Small intestine (tissue), 7 donors: Measurements from ENCODE around the gene GJB2. TPM values are rescaled to one million over a fixed set of nuclear protein-coding genes. Genes with fewer than 3 reads are reported as not detected.
A peak's percentile ranks its signal among the peaks of the same experiment; 100 is the strongest.

Source experiments
- DNase-seq, 2 donors: peaks; one replicate each; pipeline versions ENCODE4 v3.0.0 to v3.0.0-alpha.2; 2013
- FAIRE-seq: peaks from 2 replicates; lab custom pipeline; 2012; peaks lifted over from hg19 to GRCh38; lab: Jason Lieb, UNC
- H3K27ac ChIP-seq, 3 donors: one replicate each; pipeline ENCODE4 v1.5.1; 2013; ENCODE audit warnings: low read length in 2 of 3, mild to moderate bottlenecking in 2 of 3, control low read depth in 1 of 3, inconsistent platforms in 1 of 3, low read depth in 1 of 3, moderate library complexity in 1 of 3
- H3K27me3 ChIP-seq, 3 donors: one replicate each; pipeline ENCODE4 v1.6.1; 2013; ENCODE audit warnings: low read length in 3 of 3, inconsistent platforms in 1 of 3; ENCODE audit not compliant: control insufficient read depth in 3 of 3, insufficient read depth in 3 of 3
- H3K36me3 ChIP-seq, 3 donors: one replicate each; pipeline ENCODE4 v1.6.1; 2013; ENCODE audit warnings: low read length in 3 of 3, inconsistent platforms in 1 of 3, low read depth in 1 of 3, mild to moderate bottlenecking in 1 of 3, moderate library complexity in 1 of 3; ENCODE audit not compliant: control insufficient read depth in 3 of 3, insufficient read depth in 2 of 3
- H3K4me1 ChIP-seq, 3 donors: one replicate each; pipeline ENCODE4 v1.6.1; 2013; ENCODE audit warnings: low read length in 2 of 3, inconsistent platforms in 1 of 3, low read depth in 1 of 3, mild to moderate bottlenecking in 1 of 3, moderate library complexity in 1 of 3; ENCODE audit not compliant: control insufficient read depth in 3 of 3, insufficient read depth in 2 of 3
- H3K4me3 ChIP-seq, 3 donors: one replicate each; pipeline ENCODE4 v1.5.1; 2013; ENCODE audit warnings: low read length in 3 of 3, control low read depth in 1 of 3, inconsistent platforms in 1 of 3, low read depth in 1 of 3, mild to moderate bottlenecking in 1 of 3, moderate library complexity in 1 of 3
- H3K9me3 ChIP-seq, 2 donors: one replicate each; pipeline ENCODE4 v1.6.1; 2013; ENCODE audit warnings: low read depth in 1 of 2, low read length in 1 of 2; ENCODE audit not compliant: control insufficient read depth in 2 of 2, insufficient read depth in 1 of 2
- WGBS, 3 donors: extraction: QIAGEN DNeasy Blood & Tissue Kit; methylation state at CpG; one replicate each; pipeline ENCODE4 v1.1.7; 2013; 5-methylcytosine and 5-hydroxymethylcytosine counted together
- polyA plus RNA-seq, 4 donors: library from polyadenylated mRNA; stranded (reverse) in 3 of 4; unstranded in 1 of 4; fragments of 200-250 nt in 3 of 4; fragments of 120-200 nt in 1 of 4; gene quantifications; one replicate each; pipeline versions ENCODE4 v1.2.1 to v1.2.3, GENCODE V29; 2013
- donor health status: healthy with polysubstance abuse.
- donor health status: control.
- donor health status: control.
- donor health status: Bipolar disorder and iron deficiency.
- donor health status: healthy.

The GJB2 gene
- polyA plus RNA-seq, 4 donors: 3.6 to 15.9 (median 9.2) TPM

GRCh38 chr13:20178156-20178555 lies 14.6 kb downstream of the GJB2 start:
- no peaks in the 10 kb centered on the region for H3K36me3 ChIP-seq
- H3K27ac ChIP-seq: no peak overlapping the region
- DNase-seq (no peak), FAIRE-seq (no peak)
- no peaks in the 10 kb centered on the region for H3K9me3 ChIP-seq
- H3K4me3 ChIP-seq: no peak overlapping the region
- H3K27me3 ChIP-seq: peaks cover 0 to 45% (median 11%) of the 10 kb centered on the region in 3 donors
- no peaks in the 10 kb centered on the region for H3K4me1 ChIP-seq
- 73 to 80% (median 74%) methylated on average over 5 of the region's 5 CpGs for WGBS, 3 donors

DNA sequence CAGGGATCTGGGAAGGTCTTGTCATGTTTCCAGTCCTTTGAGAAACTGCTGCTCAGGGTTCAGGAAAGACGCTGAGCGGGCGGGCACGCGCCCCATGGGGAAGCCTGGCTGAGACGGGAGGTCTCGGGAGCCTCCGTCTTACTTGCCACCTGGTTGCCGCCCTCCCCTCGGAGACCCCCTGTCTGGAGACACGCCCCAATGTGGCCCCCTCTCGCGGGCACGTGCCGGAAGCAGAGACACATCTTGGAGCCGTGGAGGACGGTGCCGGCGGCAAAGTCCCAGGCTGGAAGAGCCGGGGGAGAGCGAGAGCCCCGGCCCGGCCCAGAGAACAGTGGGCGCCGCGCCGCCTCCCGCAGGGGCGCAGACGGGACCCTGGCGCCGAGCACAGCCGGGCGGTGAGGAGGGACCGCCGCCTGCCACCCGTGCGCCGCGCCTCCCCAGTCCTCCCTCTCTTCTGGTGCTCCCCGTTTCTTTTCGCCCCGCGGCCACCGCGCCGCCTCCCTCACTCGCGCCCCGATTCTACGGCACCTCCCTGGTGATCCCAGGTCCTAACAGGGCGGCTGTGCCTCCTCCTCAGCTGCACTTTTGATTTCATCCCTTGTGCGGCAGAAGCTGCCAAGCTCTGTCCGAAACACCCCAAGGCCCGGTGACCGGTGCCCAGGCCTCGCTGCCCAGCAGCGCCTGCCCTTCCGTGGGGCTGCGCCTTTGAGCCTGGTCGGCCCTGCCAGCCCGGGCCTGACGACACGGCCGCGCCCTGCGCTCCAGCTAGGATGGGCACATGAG lies 15.5 kb downstream of the GJB2 start:
- no peak for FAIRE-seq
- H3K27me3 ChIP-seq: peaks cover 0 to 45% (median 11%) of the 10 kb centered on the region in 3 donors
- no peaks in the 10 kb centered on the region for H3K4me1 ChIP-seq
- H3K4me3 ChIP-seq: no peak overlapping the region
- no peaks in the 10 kb centered on the region for H3K36me3 ChIP-seq
- no peak for DNase-seq
- H3K27ac ChIP-seq: no peak overlapping the region
- H3K9me3 ChIP-seq: no peaks in the 10 kb centered on the region
- 43 to 54% (median 45%) methylated on average over 38 to 67 of the region's 67 CpGs for WGBS, 3 donors

- H3K27me3 ChIP-seq: peaks cover 0 to 45% (median 11%) of the 10 kb centered on the region in 3 donors
- DNase-seq: no peak
Measured at GRCh38 chr13:20175907-20176652, 16.7 kb downstream of the GJB2 start.

GRCh38 chr13:20175406-20175794 lies 17.3 kb downstream of the GJB2 start:
- Histone ChIP-seq H3K4me1 (no peaks in the 10 kb centered on the region), H3K4me3 (no peak overlapping the region), H3K9me3 (no peaks in the 10 kb centered on the region), H3K27ac (no peak overlapping the region), H3K36me3 (no peaks in the 10 kb centered on the region), H3K27me3 (peaks cover 0 to 47% (median 11%) of the 10 kb centered on the region in 3 donors)
- WGBS, 3 donors: 82 to 89% (median 82%) methylated on average over 3 of the region's 3 CpGs
- no peak for FAIRE-seq
- no peak for DNase-seq

More at GRCh38 chr13:20175907-20176652, 16.7 kb downstream of the GJB2 start:
- no peaks in the 10 kb centered on the region for H3K4me1 ChIP-seq
- no peak for FAIRE-seq
- no peaks in the 10 kb centered on the region for H3K9me3 ChIP-seq
- no peaks in the 10 kb centered on the region for H3K36me3 ChIP-seq
- no peak overlapping the region for H3K27ac ChIP-seq
- 68 to 72% (median 71%) methylated on average over 14 of the region's 14 CpGs for WGBS, 3 donors
- no peak overlapping the region for H3K4me3 ChIP-seq

- H3K27ac ChIP-seq: no peak overlapping the region
- 28 to 44% (median 37%) methylated on average over 22 of the region's 22 CpGs for WGBS, 3 donors
Measured at GRCh38 chr13:20174656-20175405, 17.9 kb downstream of the GJB2 start.

DNA sequence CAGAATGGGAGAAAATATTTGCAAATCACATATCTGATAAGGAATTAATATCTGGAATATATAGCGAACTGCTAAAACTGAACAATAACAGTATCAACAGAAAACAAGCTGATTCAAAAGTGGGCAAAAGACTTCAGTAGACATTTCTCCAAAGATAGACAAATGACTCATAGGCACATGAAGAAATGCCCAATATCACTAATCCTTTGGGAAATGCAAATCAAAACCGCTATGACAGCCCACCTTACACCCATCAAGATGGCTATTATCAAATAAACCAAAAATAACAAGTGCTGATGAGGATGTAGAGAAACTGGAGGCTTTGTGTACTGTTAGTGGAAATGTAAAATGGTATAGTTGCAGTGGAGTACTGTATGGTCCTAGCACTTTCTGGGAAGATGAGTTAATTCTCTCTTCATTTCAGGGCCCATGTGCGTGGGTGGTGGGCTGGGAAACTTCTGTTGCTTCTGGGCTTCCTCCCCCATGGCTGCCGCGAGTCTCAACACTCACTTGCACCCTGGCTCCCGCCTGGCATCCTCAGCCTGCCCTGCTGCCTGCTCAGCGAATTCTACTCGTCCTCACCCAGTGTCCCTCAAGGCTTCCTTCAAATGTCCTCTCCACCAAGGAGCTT lies 19.5 kb downstream of the GJB2 start:
- FAIRE-seq: no peak
- WGBS, 3 donors: 82 to 90% (median 84%) methylated on average over 8 of the region's 8 CpGs

More at GRCh38 chr13:20174656-20175405, 17.9 kb downstream of the GJB2 start:
- DNase-seq: peak; percentile 74 to 90
- FAIRE-seq: no peak
- H3K36me3 ChIP-seq: no peaks in the 10 kb centered on the region
- H3K27me3 ChIP-seq: peaks cover 0 to 52% (median 11%) of the 10 kb centered on the region in 3 donors
- no peak overlapping the region for H3K4me3 ChIP-seq
- H3K4me1 ChIP-seq: no peaks in the 10 kb centered on the region
- no peaks in the 10 kb centered on the region for H3K9me3 ChIP-seq

GRCh38 chr13:20171364-20171763 lies 21.4 kb downstream of the GJB2 start:
- Histone ChIP-seq H3K4me1 (no peaks in the 10 kb centered on the region), H3K27me3 (peaks cover 0 to 31% (median 0%) of the 10 kb centered on the region in 3 donors), H3K27ac (no peak overlapping the region), H3K4me3 (no peak overlapping the region), H3K36me3 (no peaks in the 10 kb centered on the region), H3K9me3 (no peaks in the 10 kb centered on the region)
- FAIRE-seq: no peak
- WGBS, 3 donors: 85 to 88% (median 88%) methylated on average over 1 of the region's 1 CpG
- DNase-seq: no peak

More for the DNA sequence above, 19.5 kb downstream of the GJB2 start:
- Histone ChIP-seq H3K4me3 (no peak overlapping the region), H3K36me3 (no peaks in the 10 kb centered on the region), H3K9me3 (no peaks in the 10 kb centered on the region), H3K4me1 (no peaks in the 10 kb centered on the region), H3K27ac (no peak overlapping the region), H3K27me3 (peaks cover 0 to 46% (median 8%) of the 10 kb centered on the region in 3 donors)
- DNase-seq: no peak
